ENCODE results near the gene DIPK1A.
A peak's percentile ranks its signal among the peaks of the same experiment; 100 is the strongest.

The DIPK1A gene

GRCh38 chr1:92877792-92878191 lies 83.5 kb downstream of the DIPK1A start:
- DNase-seq (ENCODE audit: low read depth), result peak; percentile 29

- DNase-seq (ENCODE audit: low read depth), result no peak
These were observed 84.1 kb downstream of the DIPK1A start for GRCh38 chr1:92877081-92877711.

- DNase-seq (ENCODE audit: low read depth), result no peak
These were observed 84.9 kb downstream of the DIPK1A start for GRCh38 chr1:92876351-92876750.

GRCh38 chr1:92874987-92875386 lies 86.3 kb downstream of the DIPK1A start:
- DNase-seq (ENCODE audit: low read depth), result no peak

- no peak for DNase-seq (ENCODE audit: low read depth)
These were observed 88.5 kb downstream of the DIPK1A start for GRCh38 chr1:92872719-92873118.

- no peak for DNase-seq (ENCODE audit: low read depth)
These were observed 90.7 kb downstream of the DIPK1A start for GRCh38 chr1:92870591-92870990.

GRCh38 chr1:92864131-92864530 lies 97.1 kb downstream of the DIPK1A start:
- DNase-seq (ENCODE audit: low read depth), result no peak

GRCh38 chr1:92862605-92863004 lies 98.7 kb downstream of the DIPK1A start:
- peak; percentile 18 for DNase-seq (ENCODE audit: low read depth)

GRCh38 chr1:92859400-92860039 lies 101.7 kb downstream of the DIPK1A start:
- DNase-seq (ENCODE audit: low read depth), result no peak

GRCh38 chr1:92858564-92859399 lies 102.5 kb downstream of the DIPK1A start:
- peak; percentile 74 for DNase-seq (ENCODE audit: low read depth)

GRCh38 chr1:92857817-92858216 lies 103.4 kb downstream of the DIPK1A start:
- no peak for DNase-seq (ENCODE audit: low read depth)

GRCh38 chr1:92855236-92855635 lies 106.0 kb downstream of the DIPK1A start:
- DNase-seq (ENCODE audit: low read depth), result no peak

GRCh38 chr1:92854101-92854785 lies 107.0 kb downstream of the DIPK1A start:
- no peak for DNase-seq (ENCODE audit: low read depth)

- no peak for DNase-seq (ENCODE audit: low read depth)
These were observed 108.0 kb downstream of the DIPK1A start for GRCh38 chr1:92853299-92853698.

- no peak for DNase-seq (ENCODE audit: low read depth)
These were observed 109.5 kb downstream of the DIPK1A start for GRCh38 chr1:92851729-92852128.

- no peak for DNase-seq (ENCODE audit: low read depth)
These were observed 111.2 kb downstream of the DIPK1A start for GRCh38 chr1:92850019-92850418.

GRCh38 chr1:92848201-92848600 lies 113.1 kb downstream of the DIPK1A start:
- DNase-seq (ENCODE audit: low read depth), result no peak

GRCh38 chr1:92845908-92846307 lies 115.4 kb downstream of the DIPK1A start:
- DNase-seq (ENCODE audit: low read depth), result no peak

- no peak for DNase-seq (ENCODE audit: low read depth)
These were observed 116.8 kb downstream of the DIPK1A start for GRCh38 chr1:92844439-92844838.

- DNase-seq (ENCODE audit: low read depth), result no peak
These were observed 117.6 kb downstream of the DIPK1A start for GRCh38 chr1:92843429-92844352.

- DNase-seq (ENCODE audit: low read depth), result no peak
These were observed 118.2 kb downstream of the DIPK1A start for GRCh38 chr1:92843046-92843423.
